NCI-H2107 treated with DMSO at 0.1 percent for 48 hours (cell line): ENCODE results near the gene S100P.
"Not testable (repeated sequence)": the region's sequence is repeated elsewhere in the genome, so short reads cannot be mapped to it uniquely, and the experiment has no call there.

Experiments
- DNase-seq: peaks from one replicate; lab custom pipeline; 2025; ENCODE audit not compliant: unreplicated experiment; lab: John Stamatoyannopoulos, UW

The S100P gene

GRCh38 chr4:6720202-6720699, 26.6 kb downstream of the S100P start:
- DNase-seq, result no peak

- no peak for DNase-seq
Observed at GRCh38 chr4:6721121-6721520, 27.4 kb downstream of the S100P start.

GRCh38 chr4:6722891-6723290, 29.2 kb downstream of the S100P start:
- DNase-seq, result no peak

GRCh38 chr4:6723851-6724250, 30.2 kb downstream of the S100P start:
- no peak for DNase-seq

GRCh38 chr4:6724421-6725111, 30.9 kb downstream of the S100P start:
- no peak for DNase-seq

GRCh38 chr4:6725427-6725961, 31.8 kb downstream of the S100P start:
- DNase-seq, result not testable (repeated sequence)

- DNase-seq, result no peak
Observed at GRCh38 chr4:6727081-6727942, 33.6 kb downstream of the S100P start.

GRCh38 chr4:6727943-6728250, 34.2 kb downstream of the S100P start:
- no peak for DNase-seq

- no peak for DNase-seq
Observed at GRCh38 chr4:6728320-6729029, 34.8 kb downstream of the S100P start.

GRCh38 chr4:6730603-6731317, 37.1 kb downstream of the S100P start:
- DNase-seq, result no peak

GRCh38 chr4:6731318-6731675, 37.6 kb downstream of the S100P start:
- no peak for DNase-seq

- DNase-seq, result no peak
Observed at GRCh38 chr4:6731780-6732179, 38.1 kb downstream of the S100P start.

- no peak for DNase-seq
Observed at GRCh38 chr4:6732441-6733357, 39.0 kb downstream of the S100P start.

- no peak for DNase-seq
Observed at GRCh38 chr4:6733358-6734164, 39.9 kb downstream of the S100P start.

GRCh38 chr4:6734165-6734786, 40.6 kb downstream of the S100P start:
- DNase-seq, result no peak

- no peak for DNase-seq
Observed at GRCh38 chr4:6739920-6740319, 46.2 kb downstream of the S100P start.

GRCh38 chr4:6740347-6740746, 46.7 kb downstream of the S100P start:
- DNase-seq, result no peak

GRCh38 chr4:6742507-6742906, 48.8 kb downstream of the S100P start:
- no peak for DNase-seq

GRCh38 chr4:6742989-6743388, 49.3 kb downstream of the S100P start:
- no peak for DNase-seq
